GM21528 (cell line): ENCODE measurements around the gene USP36.
A peak's percentile ranks its signal among the peaks of the same experiment; 100 is the strongest.

ENCODE experiments used
- ATAC-seq: cut with Tn5 transposase; IDR thresholded peaks from one replicate; pipeline ENCODE4 v1.9.1; 2021; ENCODE audit warnings: mild to moderate bottlenecking, moderate library complexity; ENCODE audit not compliant: unreplicated experiment, low FRiP score

The USP36 gene

GRCh38 chr17:78748048-78748729, 92.4 kb downstream of the USP36 start:
- peak; percentile 55 for ATAC-seq

GRCh38 chr17:78747488-78747887, 93.1 kb downstream of the USP36 start:
- peak; percentile 4 for ATAC-seq

GRCh38 chr17:78746949-78747269, 93.7 kb downstream of the USP36 start:
- ATAC-seq: no peak

GRCh38 chr17:78746263-78746948, 94.2 kb downstream of the USP36 start:
- ATAC-seq: no peak
